ENCODE measurements around the gene RREB1.

DNA sequence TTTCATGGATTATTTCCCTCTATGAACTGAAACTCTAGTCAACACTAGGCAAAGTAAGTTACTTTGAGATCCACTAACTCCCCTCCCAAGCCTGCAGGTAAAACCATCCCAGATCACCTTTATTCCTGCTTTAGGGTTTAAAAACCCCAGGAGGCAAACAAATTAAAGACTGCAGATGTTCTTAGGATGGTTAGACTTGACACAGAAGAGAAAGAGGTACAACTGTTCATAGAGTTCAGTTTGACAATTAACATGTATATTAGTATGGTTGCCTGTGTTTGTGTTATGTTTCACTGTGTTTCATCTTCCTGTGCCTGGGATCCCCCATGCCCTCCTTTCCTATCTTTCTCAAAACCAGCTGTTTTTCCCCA, 53.5 kb downstream of the RREB1 start:
- TF ChIP-seq CTCF (IDR thresholded peaks at IDR 0.05) (no peak), EP300 (IDR thresholded peaks at IDR 0.05) (no peak), POLR2AphosphoS5 (IDR thresholded peaks at IDR 0.05) (no peak)

Measured in sigmoid colon (tissue), 4 donors.